ENCODE measurements around the gene TRIP13. TPM values are rescaled to one million over a fixed set of nuclear protein-coding genes. Genes with fewer than 3 reads are reported as not detected.
A peak's percentile ranks its signal among the peaks of the same experiment; 100 is the strongest.
"Not testable (repeated sequence)": the region's sequence is repeated elsewhere in the genome, so short reads cannot be mapped to it uniquely, and the experiment has no call there.

Gene TRIP13
- total RNA-seq, 1 donor, result 4.0 TPM

DNA sequence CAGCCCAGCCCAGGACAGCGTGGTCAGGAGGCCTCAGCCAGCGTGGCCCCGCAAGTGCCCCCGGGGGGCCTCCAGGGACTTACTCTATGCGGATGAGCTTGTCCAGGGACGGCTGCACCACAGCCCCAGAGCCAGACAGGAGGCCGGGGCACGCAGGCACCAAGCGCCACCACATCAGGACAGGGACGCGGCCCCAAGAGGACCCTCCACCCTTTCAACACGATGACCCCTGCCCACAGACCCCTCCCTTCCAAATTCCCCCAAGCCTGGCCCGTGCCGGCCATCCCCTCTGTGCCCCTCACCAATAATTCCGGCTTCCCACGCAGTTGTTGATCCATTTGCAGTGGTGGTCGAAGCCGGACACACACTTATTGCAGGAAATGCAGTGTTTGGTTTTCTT lies 45.5 kb upstream of the TRIP13 start:
- H2AFZ ChIP-seq (ENCODE audit: low read length); H4K20me1 ChIP-seq (ENCODE audit: insufficient read depth, low read length); H3K27ac ChIP-seq (ENCODE audit: low read depth, low read length); H3K9me3 ChIP-seq (ENCODE audit: low read depth, low read length); H3K27me3 ChIP-seq (ENCODE audit: insufficient read depth, low read length); H3K79me2 ChIP-seq (ENCODE audit: insufficient read depth, low read length); H3K4me1 ChIP-seq (ENCODE audit: insufficient read depth, low read length); H3K36me3 ChIP-seq (ENCODE audit: insufficient read depth, low read length); H3K4me2 ChIP-seq (ENCODE audit: insufficient read depth, low read length); H3K4me3 ChIP-seq (ENCODE audit: insufficient read depth, low read length); DNase-seq (ENCODE audit: insufficient read length, low spot score, missing footprints): not testable (repeated sequence)

DNA sequence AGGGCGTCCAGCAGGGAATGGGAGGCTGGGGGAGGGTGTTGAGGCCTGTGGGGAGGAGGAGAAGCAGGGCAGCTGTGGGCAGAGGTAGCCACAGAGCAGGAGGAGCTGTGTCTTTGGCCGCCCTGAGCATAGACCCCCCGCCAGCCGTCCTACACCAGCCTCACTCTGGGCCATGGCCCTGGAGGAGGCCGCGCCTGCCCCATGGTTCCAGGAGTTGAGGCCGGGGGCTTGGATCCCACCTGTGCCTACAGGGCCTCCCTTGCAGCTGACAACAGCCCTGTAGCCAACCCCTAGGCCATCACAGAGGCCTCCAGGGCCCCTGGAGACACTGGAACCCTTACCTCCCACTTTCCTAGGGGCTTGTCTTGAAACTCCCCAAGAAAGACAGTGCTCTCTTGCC lies 44.9 kb upstream of the TRIP13 start:
- H2AFZ ChIP-seq (ENCODE audit: low read length); H4K20me1 ChIP-seq (ENCODE audit: insufficient read depth, low read length): not testable (repeated sequence)

DNA sequence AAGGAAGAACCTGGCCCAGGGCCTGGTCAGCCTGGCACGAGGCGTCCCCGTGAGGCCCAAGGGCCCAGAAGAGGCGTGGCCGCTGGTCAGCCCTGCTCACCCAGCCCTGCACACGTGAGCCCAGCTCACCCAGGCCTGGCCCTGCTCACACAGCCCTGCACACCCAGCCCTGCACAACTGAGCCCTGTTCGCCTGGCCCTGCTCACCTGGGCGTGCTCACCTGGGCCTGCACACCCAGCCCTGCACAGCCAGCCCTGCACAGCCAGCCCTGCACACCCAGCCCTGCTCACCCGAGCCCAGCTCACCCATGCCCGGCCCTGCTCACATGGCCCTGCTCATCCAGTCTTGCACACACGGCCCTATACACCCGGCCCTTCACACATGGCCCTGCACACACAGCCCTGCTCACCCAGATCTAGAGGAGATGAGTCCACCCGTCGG lies 44.0 kb upstream of the TRIP13 start:
- TF ChIP-seq CTCF (IDR thresholded peaks at IDR 0.05; ENCODE audit: extremely low read depth, low read depth, low read length), result no peak

More for the DNA sequence above, 44.9 kb upstream of the TRIP13 start:
- not testable (repeated sequence) for H3K27ac ChIP-seq (ENCODE audit: low read depth, low read length); H3K79me2 ChIP-seq (ENCODE audit: insufficient read depth, low read length); H3K9me3 ChIP-seq (ENCODE audit: low read depth, low read length); H3K36me3 ChIP-seq (ENCODE audit: insufficient read depth, low read length); H3K27me3 ChIP-seq (ENCODE audit: insufficient read depth, low read length); H3K4me2 ChIP-seq (ENCODE audit: insufficient read depth, low read length); H3K4me3 ChIP-seq (ENCODE audit: insufficient read depth, low read length); H3K4me1 ChIP-seq (ENCODE audit: insufficient read depth, low read length); DNase-seq (ENCODE audit: insufficient read length, low spot score, missing footprints)

DNA sequence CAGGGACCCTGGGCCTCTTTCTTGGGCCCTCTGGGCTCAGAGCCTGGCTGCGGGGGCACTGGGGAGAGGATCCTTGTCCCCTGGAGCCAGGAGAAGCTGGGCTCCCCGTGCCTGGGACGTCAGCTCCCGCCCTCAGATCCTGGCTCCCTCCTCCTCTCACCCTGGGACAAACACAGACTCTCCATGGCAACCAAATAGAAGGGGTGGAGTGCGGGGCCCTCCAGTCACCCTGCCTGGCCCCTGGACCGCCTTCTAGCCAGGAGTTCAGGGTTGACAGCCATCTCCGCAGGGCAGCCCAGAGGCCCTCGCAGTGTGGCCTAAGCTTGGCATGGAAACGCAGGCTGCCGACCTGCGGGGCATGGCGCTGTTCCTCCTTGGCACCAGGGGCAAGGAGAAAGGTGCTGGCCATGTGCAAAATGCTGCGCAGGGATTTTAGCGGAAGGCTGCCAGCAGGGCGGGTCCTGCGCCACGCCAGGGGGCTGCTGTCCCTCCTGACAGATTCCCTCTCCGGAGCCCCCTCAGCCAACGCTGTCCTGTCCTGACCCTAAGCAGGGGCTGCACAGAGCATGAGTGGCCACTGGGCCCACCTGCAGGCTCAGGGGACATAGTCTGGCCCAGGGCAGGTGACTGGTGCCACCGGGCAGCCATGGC lies 42.9 kb upstream of the TRIP13 start:
- Histone ChIP-seq H4K20me1 (ENCODE audit: insufficient read depth, low read length) (no peaks in the 10 kb centered on the region), H3K27ac (ENCODE audit: low read depth, low read length) (no peak overlapping the region), H3K27me3 (ENCODE audit: insufficient read depth, low read length) (peaks cover 5% of the 10 kb centered on the region), H2AFZ (ENCODE audit: low read length) (no peak overlapping the region), H3K4me2 (ENCODE audit: insufficient read depth, low read length) (no peak overlapping the region), H3K4me3 (ENCODE audit: insufficient read depth, low read length) (no peak overlapping the region), H3K36me3 (ENCODE audit: insufficient read depth, low read length) (no peaks in the 10 kb centered on the region), H3K79me2 (ENCODE audit: insufficient read depth, low read length) (no peaks in the 10 kb centered on the region), H3K9me3 (ENCODE audit: low read depth, low read length) (no peaks in the 10 kb centered on the region), H3K4me1 (ENCODE audit: insufficient read depth, low read length) (no peaks in the 10 kb centered on the region)
- TF ChIP-seq CTCF (IDR thresholded peaks at IDR 0.05; ENCODE audit: extremely low read depth, low read depth, low read length), result no peak
- peak; percentile 69 for DNase-seq (ENCODE audit: insufficient read length, low spot score, missing footprints)

More for the DNA sequence above, 44.0 kb upstream of the TRIP13 start:
- no peaks in the 10 kb centered on the region for H3K4me1 ChIP-seq (ENCODE audit: insufficient read depth, low read length)
- H3K27me3 ChIP-seq (ENCODE audit: insufficient read depth, low read length), result peaks cover 5% of the 10 kb centered on the region
- no peaks in the 10 kb centered on the region for H3K9me3 ChIP-seq (ENCODE audit: low read depth, low read length)
- no peak overlapping the region for H2AFZ ChIP-seq (ENCODE audit: low read length)
- no peaks in the 10 kb centered on the region for H4K20me1 ChIP-seq (ENCODE audit: insufficient read depth, low read length)
- no peak overlapping the region for H3K4me2 ChIP-seq (ENCODE audit: insufficient read depth, low read length)
- H3K36me3 ChIP-seq (ENCODE audit: insufficient read depth, low read length), result no peaks in the 10 kb centered on the region
- DNase-seq (ENCODE audit: insufficient read length, low spot score, missing footprints), result peak; percentile 31
- no peak overlapping the region for H3K4me3 ChIP-seq (ENCODE audit: insufficient read depth, low read length)
- H3K79me2 ChIP-seq (ENCODE audit: insufficient read depth, low read length), result no peaks in the 10 kb centered on the region
- no peak overlapping the region for H3K27ac ChIP-seq (ENCODE audit: low read depth, low read length)

DNA sequence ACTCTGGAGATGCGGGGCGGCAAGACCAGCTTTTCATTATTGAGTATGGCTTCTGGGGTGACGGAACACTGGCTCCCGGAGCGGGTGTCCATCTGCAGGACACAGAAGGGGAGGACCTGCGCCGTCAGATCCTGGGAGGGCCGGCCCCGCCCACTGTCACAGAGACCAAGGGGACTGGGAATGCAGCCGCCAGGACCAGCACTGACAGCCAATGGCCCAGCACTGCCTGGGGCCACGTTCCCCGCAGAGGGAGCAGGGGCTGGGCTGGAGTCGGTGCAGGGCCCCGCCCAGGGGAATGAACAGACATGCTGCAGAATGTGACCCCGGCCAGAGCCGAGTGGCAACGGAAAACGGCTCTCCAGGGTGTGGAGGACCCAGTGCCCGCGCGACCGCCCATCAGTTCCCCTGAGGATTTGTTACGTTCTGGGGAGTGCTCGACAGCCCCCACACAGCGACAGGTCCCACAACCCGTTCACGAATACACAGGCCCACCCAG lies 42.1 kb upstream of the TRIP13 start, which contains the start of gene ZDHHC11:
Gene ZDHHC11 (minus strand): TSS at position 476 of the 496 bp plus-strand sequence. CDS start 384 bp downstream, at position 92.
- no peak for TF ChIP-seq CTCF (IDR thresholded peaks at IDR 0.05; ENCODE audit: extremely low read depth, low read depth, low read length)
- Histone ChIP-seq H3K9me3 (ENCODE audit: low read depth, low read length) (no peaks in the 10 kb centered on the region), H3K4me2 (ENCODE audit: insufficient read depth, low read length) (no peak within 1 kb of the TSS), H3K4me3 (ENCODE audit: insufficient read depth, low read length) (no peak within 1 kb of the TSS), H4K20me1 (ENCODE audit: insufficient read depth, low read length) (no peaks in the 10 kb centered on the region), H3K79me2 (ENCODE audit: insufficient read depth, low read length) (no peaks in the 10 kb centered on the region), H3K27me3 (ENCODE audit: insufficient read depth, low read length) (peaks cover 5% of the 10 kb centered on the region), H3K4me1 (ENCODE audit: insufficient read depth, low read length) (no peaks in the 10 kb centered on the region), H3K36me3 (ENCODE audit: insufficient read depth, low read length) (no peaks in the 10 kb centered on the region), H3K27ac (ENCODE audit: low read depth, low read length) (no peak within 1 kb of the TSS), H2AFZ (ENCODE audit: low read length) (no peak within 1 kb of the TSS)
- peak; percentile 68 for DNase-seq (ENCODE audit: insufficient read length, low spot score, missing footprints)

All from osteoblast (primary cell).